A549 (cell line): ENCODE results near the gene PMPCB. TPM values are rescaled to one million over a fixed set of nuclear protein-coding genes. Genes with fewer than 3 reads are reported as not detected.
"Not testable (repeated sequence)": the region's sequence is repeated elsewhere in the genome, so short reads cannot be mapped to it uniquely, and the experiment has no call there.

Experiments used
- ATAC-seq, 2 experiments: fragments of 200-7000 bp in 1 of 2; fragments of >200 bp in 1 of 2; cut with Nextera tagmentation in 1 of 2; cut with Tn5 transposase in 1 of 2; 3 replicates each; pipeline versions ENCODE4 v1.8.0 to v1.9.1; 2018 to 2020; ENCODE audit warnings: mild to moderate bottlenecking in 1 of 2, moderate library complexity in 1 of 2
- CTCF ChIA-PET: fragments of 300-600 bp; sonication (Branson Sonifier 250); formaldehyde crosslinking; extraction: SDS; loops from one replicate; lab custom pipeline; 2021; ENCODE audit warnings: antibody characterized with exemption, inconsistent platforms; lab: Yijun Ruan, JAX
- POLR2A ChIA-PET: fragments of 350-600 bp; formaldehyde crosslinking; extraction: SDS; loops from one replicate; lab custom pipeline; 2021; ENCODE audit warnings: antibody characterized with exemption, inconsistent platforms; lab: Yijun Ruan, JAX
- DNase-seq, 2 experiments: peaks; one replicate each; pipeline versions ENCODE4 v3.0.0 to v3.0.0-alpha.2; 2011 to 2016; ENCODE audit warnings: low read depth in 1 of 2, low spot score in 1 of 2
- FAIRE-seq: peaks from 2 replicates; lab custom pipeline; 2011; peaks lifted over from hg19 to GRCh38; lab: Jason Lieb, UNC
- H3K27ac ChIP-seq, 2 experiments: fragments of >200 bp; sonication (Bioruptor Twin); formaldehyde crosslinking; 3 replicates each; pipeline ENCODE4 v1.5.1; 2016 to 2017
- H3K4me1 ChIP-seq: fragments of >200 bp; sonication (Bioruptor Twin); formaldehyde crosslinking; 3 replicates; pipeline ENCODE4 v1.6.1; 2016
- H3K4me2 ChIP-seq: fragments of >200 bp; sonication (Bioruptor Twin); formaldehyde crosslinking; 3 replicates; pipeline ENCODE4 v1.6.1; 2016
- H3K4me3 ChIP-seq: fragments of >200 bp; sonication (Bioruptor Twin); formaldehyde crosslinking; 3 replicates; pipeline ENCODE4 v1.5.1; 2016
- H3K9me3 ChIP-seq: fragments of >200 bp; sonication (Bioruptor Twin); formaldehyde crosslinking; 3 replicates; pipeline ENCODE4 v1.6.1; 2016
- CEBPB ChIP-seq, 2 experiments: fragments of >200 bp in 1 of 2; sonication (Bioruptor Twin) in 1 of 2; formaldehyde crosslinking in 1 of 2; IDR thresholded peaks; 2 replicates each; pipeline ENCODE4 v1.6.1; 2012 to 2016
- ESRRA ChIP-seq: fragments of 150-350 bp; IDR thresholded peaks from 2 replicates; pipeline ENCODE4 v1.6.1; 2014; ENCODE audit warnings: mild to moderate bottlenecking, low read length, borderline replicate concordance
- GATA3 ChIP-seq: IDR thresholded peaks from 2 replicates; pipeline ENCODE4 v1.6.1; 2012; ENCODE audit warnings: borderline replicate concordance
- HOXB5 ChIP-seq: fragments of 250-450 bp; sonication (Bioruptor Pico); IDR thresholded peaks from 2 replicates; pipeline ENCODE4 v1.5.0; 2020; ENCODE audit warnings: mild to moderate bottlenecking, moderate library complexity
- JUN ChIP-seq, 2 experiments: fragments of >200 bp; sonication (Bioruptor Twin); formaldehyde crosslinking; IDR thresholded peaks; 2 replicates in 1 of 2; 3 replicates in 1 of 2; pipeline ENCODE4 v1.6.1; 2016 to 2017
- KDM5A ChIP-seq: fragments of 200-600 bp; sonication (generic); IDR thresholded peaks from 2 replicates; pipeline ENCODE4 v1.6.1; 2016; ENCODE audit warnings: antibody characterized with exemption, mild to moderate bottlenecking
- PHF8 ChIP-seq: fragments of 200-600 bp; sonication (generic); IDR thresholded peaks from 2 replicates; pipeline ENCODE4 v1.6.1; 2016; ENCODE audit warnings: low read depth, mild to moderate bottlenecking, antibody characterized with exemption, moderate library complexity, borderline replicate concordance
- POLR2A ChIP-seq: IDR thresholded peaks from 2 replicates; pipeline ENCODE4 v1.6.1; 2012; ENCODE audit warnings: mild to moderate bottlenecking, low read length
- POLR2AphosphoS2 ChIP-seq: conservative IDR thresholded peaks from 2 replicates; pipeline ENCODE4 v1.6.1; 2012; ENCODE audit warnings: low read length, improper control_type of control experiment, inconsistent platforms
- RNF2 ChIP-seq: fragments of 200-600 bp; sonication (generic); IDR thresholded peaks from 2 replicates; pipeline ENCODE4 v1.6.1; 2016; ENCODE audit warnings: low read depth, mild to moderate bottlenecking, antibody characterized with exemption, moderate library complexity, borderline replicate concordance
- ZNF302 ChIP-seq: fragments of 250-450 bp; sonication (Bioruptor Pico); IDR thresholded peaks from 2 replicates; pipeline ENCODE4 v1.9.0; 2021; ENCODE audit warnings: inconsistent platforms, mild to moderate bottlenecking, moderate library complexity
- WGBS: methylation state at CpG from one replicate; pipeline ENCODE4 v1.1.6; 2017; ENCODE audit errors: missing lambda C conversion rate; 5-methylcytosine and 5-hydroxymethylcytosine counted together
- polyA plus RNA-seq, 4 experiments: library from polyadenylated mRNA; depleted of rRNA in 3 of 4; stranded (reverse); fragments of >200 nt; fragmentation: RNase III in 1 of 4; extraction: RNeasy Plus Mini Kit Qiagen cat#74134 plus additional on column Dnase treatment in 1 of 4; gene quantifications; 2 replicates in 3 of 4; 3 replicates in 1 of 4; pipeline ENCODE4 v1.2.3, GENCODE V29; 2011 to 2017
- TF ChIP-seq, protein P1 (sequence below): IDR thresholded peaks from 2 replicates; pipeline ENCODE4 v1.6.1; 2012; ENCODE audit warnings: low read depth, borderline replicate concordance
- TF ChIP-seq, protein P2 (sequence below): IDR thresholded peaks from 2 replicates; pipeline ENCODE4 v1.6.1; 2012
- TF ChIP-seq, protein P3 (sequence below): fragments of 450-650 bp; IDR thresholded peaks from 2 replicates; pipeline ENCODE4 v1.6.1; 2014; ENCODE audit warnings: antibody characterized with exemption
- TF ChIP-seq, protein P4 (sequence below): fragments of >200 bp; sonication (Bioruptor Twin); formaldehyde crosslinking; IDR thresholded peaks from 2 replicates; pipeline ENCODE4 v1.6.1; 2016

Gene PMPCB
- polyA plus RNA-seq, 2 of the 4 experiments (the other 2 are of a cell fraction), result 75.8 to 99.3 TPM

DNA sequence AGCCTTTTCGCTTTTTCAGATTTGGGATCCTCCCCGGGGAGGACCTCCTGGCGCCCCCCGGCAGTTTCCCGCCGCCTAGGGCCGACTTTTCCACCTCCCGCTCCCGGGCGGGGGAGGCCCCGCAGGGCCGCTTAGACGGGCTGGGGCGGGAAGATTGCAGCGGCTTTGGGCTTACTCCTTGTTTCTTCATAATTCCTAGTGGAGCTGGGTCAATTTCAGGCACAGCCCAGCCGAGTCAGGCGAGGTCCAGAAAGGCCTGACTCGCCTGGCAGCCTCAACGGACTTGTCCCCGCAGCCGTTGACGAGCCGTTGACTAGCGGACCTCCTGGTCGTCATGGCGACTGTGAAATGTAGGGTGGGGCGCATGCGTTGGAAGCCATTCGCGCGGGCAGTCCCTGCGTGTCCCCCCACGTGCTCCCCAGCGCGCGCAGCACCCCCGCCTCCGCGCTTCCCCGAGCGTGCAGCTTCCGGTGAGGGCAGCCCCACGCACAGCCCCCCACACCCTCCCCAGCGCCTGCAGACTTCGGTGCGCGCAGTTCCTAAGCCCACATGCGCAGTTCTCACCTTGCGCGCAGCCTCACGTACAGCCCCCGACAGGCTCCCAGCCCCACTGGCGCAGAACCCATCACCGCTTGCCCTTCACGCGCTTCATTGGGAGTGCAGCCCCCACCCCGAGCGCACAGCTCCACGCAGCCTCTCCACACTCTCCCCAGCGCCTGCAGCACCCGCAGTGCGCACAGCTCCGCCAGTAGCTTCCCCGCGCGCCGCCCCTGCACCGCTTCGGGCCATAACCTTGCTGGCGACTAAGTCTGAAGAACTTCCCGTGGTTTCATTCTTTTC lies 17.1 kb upstream of the PMPCB start:
- H3K4me2 ChIP-seq, result peak overlapping the region; percentile 97
- FAIRE-seq, H3K4me1 ChIP-seq, POLR2A ChIA-PET, H3K9me3 ChIP-seq: not testable (repeated sequence)
- WGBS, result 10% methylated on average over 36 of the region's 71 CpGs
- H3K4me3 ChIP-seq, result peak overlapping the region; percentile 79
- CTCF ChIA-PET, result interaction anchor here (1.3 kb wide), 1 partner anchor 17 kb away, joined by 3 read pairs; no protein-coding TSS in a partner anchor
- H3K27ac ChIP-seq, result peak overlapping the region; percentile 73 to 89
- peak; percentile 96 for ATAC-seq
- DNase-seq, result peak in 1 of 2 experiments; percentile 84
- TF ChIP-seq HOXB5 (CRISPR knock-in tag), result 0 out of 2 replicates have a peak, but pooled peaks have one; percentile 33
- TF ChIP-seq RNF2, result 0 out of 2 replicates have a peak, but pooled peaks have one; percentile 46
- TF ChIP-seq PHF8, result peak; percentile 55
- peak in 1 of 2 experiments; percentile 46; a peak in 2 of 5 replicates for TF ChIP-seq JUN (IDR thresholded peaks at IDR 0.05)
- peak; percentile 27 for TF ChIP-seq POLR2A
- TF ChIP-seq, protein P1, sequence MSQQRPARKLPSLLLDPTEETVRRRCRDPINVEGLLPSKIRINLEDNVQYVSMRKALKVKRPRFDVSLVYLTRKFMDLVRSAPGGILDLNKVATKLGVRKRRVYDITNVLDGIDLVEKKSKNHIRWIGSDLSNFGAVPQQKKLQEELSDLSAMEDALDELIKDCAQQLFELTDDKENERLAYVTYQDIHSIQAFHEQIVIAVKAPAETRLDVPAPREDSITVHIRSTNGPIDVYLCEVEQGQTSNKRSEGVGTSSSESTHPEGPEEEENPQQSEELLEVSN, result peak; percentile 99
- TF ChIP-seq, protein P2, sequence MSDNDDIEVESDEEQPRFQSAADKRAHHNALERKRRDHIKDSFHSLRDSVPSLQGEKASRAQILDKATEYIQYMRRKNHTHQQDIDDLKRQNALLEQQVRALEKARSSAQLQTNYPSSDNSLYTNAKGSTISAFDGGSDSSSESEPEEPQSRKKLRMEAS, result peak; percentile 99
- TF ChIP-seq, protein P3, sequence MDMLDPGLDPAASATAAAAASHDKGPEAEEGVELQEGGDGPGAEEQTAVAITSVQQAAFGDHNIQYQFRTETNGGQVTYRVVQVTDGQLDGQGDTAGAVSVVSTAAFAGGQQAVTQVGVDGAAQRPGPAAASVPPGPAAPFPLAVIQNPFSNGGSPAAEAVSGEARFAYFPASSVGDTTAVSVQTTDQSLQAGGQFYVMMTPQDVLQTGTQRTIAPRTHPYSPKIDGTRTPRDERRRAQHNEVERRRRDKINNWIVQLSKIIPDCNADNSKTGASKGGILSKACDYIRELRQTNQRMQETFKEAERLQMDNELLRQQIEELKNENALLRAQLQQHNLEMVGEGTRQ, result peak; percentile 41; the same call in 1 of the 2 replicates

DNA sequence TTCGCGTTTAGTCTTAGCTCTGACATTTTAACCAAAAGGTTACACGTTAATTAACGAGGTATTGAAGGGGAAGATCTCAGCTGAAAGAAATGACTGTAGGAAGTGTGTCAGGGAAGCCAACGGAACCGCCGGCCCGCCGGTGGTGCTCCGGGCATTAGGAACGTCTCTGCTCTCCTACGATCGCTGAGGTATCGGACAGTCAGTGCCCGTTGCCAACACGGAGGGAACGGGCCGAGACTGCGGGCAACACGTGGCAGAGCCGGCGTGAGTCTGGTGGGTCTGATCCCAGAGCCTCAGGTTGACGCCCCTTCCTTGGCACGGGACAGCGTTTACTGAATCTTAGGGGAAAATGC lies 16.5 kb upstream of the PMPCB start:
- DNase-seq, H3K4me1 ChIP-seq, POLR2A ChIA-PET, H3K9me3 ChIP-seq, FAIRE-seq, CTCF ChIA-PET: not testable (repeated sequence)
- Histone ChIP-seq H3K4me2 (peak overlapping the region; percentile 97), H3K4me3 (peak overlapping the region; percentile 79), H3K27ac (peak overlapping the region; percentile 73 to 89; a peak in 5 of 6 replicates)
- 46% methylated on average over 25 of the region's 25 CpGs for WGBS
- ATAC-seq, result peak in 1 of 2 experiments; percentile 46; a peak in 2 of 6 replicates

DNA sequence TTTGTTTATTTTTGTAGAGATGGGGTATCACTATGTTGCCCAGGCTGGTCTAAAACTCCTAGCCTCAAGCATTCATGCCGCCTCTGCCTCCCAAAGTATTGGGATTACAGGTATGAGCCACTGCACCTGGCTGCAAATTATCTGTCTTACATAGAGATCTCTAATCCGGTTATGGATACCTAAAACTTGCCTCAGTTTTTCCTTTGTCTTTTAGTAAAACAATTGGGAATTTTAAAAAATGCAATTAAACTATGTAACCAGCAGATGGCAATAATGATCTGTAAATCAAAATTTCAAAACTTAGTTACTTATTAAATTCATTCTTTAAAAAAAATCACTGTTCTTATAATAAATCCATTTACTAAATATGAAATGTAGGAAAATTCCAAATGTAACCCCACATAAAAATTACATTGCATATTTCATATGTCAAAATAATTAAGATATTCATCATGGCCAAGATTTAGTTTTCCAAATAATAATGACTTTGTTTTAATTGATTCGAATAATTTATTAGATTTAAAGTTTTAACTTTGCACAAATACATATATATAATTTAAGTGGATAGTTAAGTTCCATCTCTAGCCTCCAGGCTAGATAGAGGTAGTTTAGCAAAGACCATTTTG lies 14.3 kb upstream of the PMPCB start:
- H3K4me2 ChIP-seq, POLR2A ChIA-PET, H3K9me3 ChIP-seq, H3K4me3 ChIP-seq, DNase-seq, ATAC-seq, FAIRE-seq, H3K27ac ChIP-seq, H3K4me1 ChIP-seq: not testable (repeated sequence)
- CTCF ChIA-PET, result interaction anchor here (1.5 kb wide), 1 partner anchor 126 kb away, joined by 3 read pairs; no protein-coding TSS in a partner anchor
- WGBS, result 13% methylated on average over 3 of the region's 3 CpGs

DNA sequence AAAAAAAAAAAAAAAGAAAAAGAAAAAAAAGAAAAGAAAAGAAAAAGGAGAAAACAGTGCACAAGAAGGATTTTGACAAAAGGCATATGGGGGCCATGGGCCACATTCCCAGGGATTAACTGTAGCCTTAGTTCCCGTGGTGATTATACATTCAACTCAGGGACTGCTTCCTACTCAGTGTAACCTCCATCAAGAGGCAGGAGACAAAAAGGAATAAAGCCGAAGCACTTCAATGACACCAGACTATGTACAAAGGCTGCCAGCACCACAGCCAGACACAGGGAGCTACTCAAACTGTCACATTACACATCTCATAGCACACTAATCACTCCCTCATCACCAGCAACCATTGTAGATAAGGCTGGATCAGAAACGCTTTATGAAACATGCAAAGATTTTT lies 5.1 kb upstream of the PMPCB start:
- CTCF ChIA-PET, result interaction anchor here (1.5 kb wide), 1 partner anchor 9 kb away, joined by 3 read pairs; no protein-coding TSS in a partner anchor
- DNase-seq (no peak), FAIRE-seq (no peak), ATAC-seq (no peak; a peak in 1 of 6 replicates)
- POLR2A ChIA-PET, result no interaction called here
- TF ChIP-seq ESRRA (no peak), ZNF302 (CRISPR knock-in tag) (no peak), KDM5A (no peak), POLR2AphosphoS2 (no peak), CEBPB (IDR thresholded peaks at IDR 0.05) (no peak), RNF2 (no peak), HOXB5 (CRISPR knock-in tag) (no peak), GATA3 (no peak)
- TF ChIP-seq, protein P2, result no peak
- TF ChIP-seq, protein P4, sequence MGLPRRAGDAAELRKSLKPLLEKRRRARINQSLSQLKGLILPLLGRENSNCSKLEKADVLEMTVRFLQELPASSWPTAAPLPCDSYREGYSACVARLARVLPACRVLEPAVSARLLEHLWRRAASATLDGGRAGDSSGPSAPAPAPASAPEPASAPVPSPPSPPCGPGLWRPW, result no peak
- Histone ChIP-seq H3K4me3 (no peak overlapping the region), H3K4me2 (no peak overlapping the region), H3K4me1 (no peaks in the 10 kb centered on the region), H3K27ac (no peak overlapping the region), H3K9me3 (no peaks in the 10 kb centered on the region)
- 27% methylated on average over 3 of the region's 3 CpGs for WGBS
